Measurements from ENCODE around the gene ZNF888.

ZNF888 gene

GRCh38 chr19:52922841-52923777, at the start of gene ZNF888:
TSS of gene ZNF888 (minus strand) at chr19:52923428. CDS start at chr19:52917873, 5,555 bp downstream.
- Histone ChIP-seq H3K4me1 (ENCODE audit: control insufficient read depth in 1 of 2, insufficient read depth in 2 of 2, low read length in 2 of 2) (peaks cover 0 to 19% of the 10 kb centered on the region in 2 donors), H3K27me3 (ENCODE audit: control insufficient read depth in 1 of 2, insufficient read depth in 2 of 2, low read length in 2 of 2) (no peaks in the 10 kb centered on the region), H3K9me3 (ENCODE audit: control insufficient read depth in 1 of 2, low read length in 2 of 2) (no peaks in the 10 kb centered on the region), H3K9ac (ENCODE audit: low read depth in 1 of 2, low read length in 2 of 2) (peak within 1 kb of the TSS; percentile 89 to 96), H3K36me3 (ENCODE audit: control insufficient read depth in 1 of 2, insufficient read depth in 2 of 2, low read length in 2 of 2) (peaks cover 0 to 6% of the 10 kb centered on the region in 2 donors), H3K4me3 (ENCODE audit: low read depth in 1 of 2, low read length in 2 of 2) (peak within 1 kb of the TSS; percentile 84 to 98), H3K27ac (ENCODE audit: low read depth, low read length) (peak within 1 kb of the TSS; percentile 79)

- Histone ChIP-seq H3K4me3 (ENCODE audit: low read depth in 1 of 2, low read length in 2 of 2) (no peak overlapping the region), H3K9me3 (ENCODE audit: control insufficient read depth in 1 of 2, low read length in 2 of 2) (peaks cover 16 to 24% of the 10 kb centered on the region in 2 donors), H3K36me3 (ENCODE audit: control insufficient read depth in 1 of 2, insufficient read depth in 2 of 2, low read length in 2 of 2) (peaks cover 0 to 5% of the 10 kb centered on the region in 2 donors), H3K4me1 (ENCODE audit: control insufficient read depth in 1 of 2, insufficient read depth in 2 of 2, low read length in 2 of 2) (peaks cover 4 to 5% of the 10 kb centered on the region in 2 donors), H3K9ac (ENCODE audit: low read depth in 1 of 2, low read length in 2 of 2) (no peak overlapping the region), H3K27me3 (ENCODE audit: control insufficient read depth in 1 of 2, insufficient read depth in 2 of 2, low read length in 2 of 2) (no peaks in the 10 kb centered on the region), H3K27ac (ENCODE audit: low read depth, low read length) (no peak overlapping the region)
Observed at GRCh38 chr19:52967772-52968171, 44.5 kb upstream of the ZNF888 start.

GRCh38 chr19:52963247-52963618, 40.0 kb upstream of the ZNF888 start:
- H3K4me3 ChIP-seq (ENCODE audit: low read depth in 1 of 2, low read length in 2 of 2): peak overlapping the region; percentile 74 to 87
- H3K27me3 ChIP-seq (ENCODE audit: control insufficient read depth in 1 of 2, insufficient read depth in 2 of 2, low read length in 2 of 2): no peaks in the 10 kb centered on the region
- H3K4me1 ChIP-seq (ENCODE audit: control insufficient read depth in 1 of 2, insufficient read depth in 2 of 2, low read length in 2 of 2): peaks cover 9 to 15% of the 10 kb centered on the region in 2 donors
- peaks cover 18 to 47% of the 10 kb centered on the region in 2 donors for H3K9me3 ChIP-seq (ENCODE audit: control insufficient read depth in 1 of 2, low read length in 2 of 2)
- H3K36me3 ChIP-seq (ENCODE audit: control insufficient read depth in 1 of 2, insufficient read depth in 2 of 2, low read length in 2 of 2): peaks cover 12 to 13% of the 10 kb centered on the region in 2 donors
- H3K27ac ChIP-seq (ENCODE audit: low read depth, low read length): peak overlapping the region; percentile 5
- peak overlapping the region; percentile 73 to 77 for H3K9ac ChIP-seq (ENCODE audit: low read depth in 1 of 2, low read length in 2 of 2)

GRCh38 chr19:52962394-52963246, 39.4 kb upstream of the ZNF888 start, which contains the start of gene ZNF816:
TSS of gene ZNF816 (minus strand) at chr19:52962881. CDS start at chr19:52956089, 6,792 bp downstream.
- peak within 1 kb of the TSS; percentile 77 to 79 for H3K9ac ChIP-seq (ENCODE audit: low read depth in 1 of 2, low read length in 2 of 2)
- H3K27me3 ChIP-seq (ENCODE audit: control insufficient read depth in 1 of 2, insufficient read depth in 2 of 2, low read length in 2 of 2): no peaks in the 10 kb centered on the region
- peaks cover 12 to 19% of the 10 kb centered on the region in 2 donors for H3K36me3 ChIP-seq (ENCODE audit: control insufficient read depth in 1 of 2, insufficient read depth in 2 of 2, low read length in 2 of 2)
- peak within 1 kb of the TSS; percentile 5 for H3K27ac ChIP-seq (ENCODE audit: low read depth, low read length)
- H3K4me1 ChIP-seq (ENCODE audit: control insufficient read depth in 1 of 2, insufficient read depth in 2 of 2, low read length in 2 of 2): peaks cover 9 to 15% of the 10 kb centered on the region in 2 donors
- peak within 1 kb of the TSS; percentile 87 to 91 for H3K4me3 ChIP-seq (ENCODE audit: low read depth in 1 of 2, low read length in 2 of 2)
- H3K9me3 ChIP-seq (ENCODE audit: control insufficient read depth in 1 of 2, low read length in 2 of 2): peaks cover 24 to 49% of the 10 kb centered on the region in 2 donors

- H3K4me3 ChIP-seq (ENCODE audit: low read depth in 1 of 2, low read length in 2 of 2): peak overlapping the region; percentile 87 to 91
- peak overlapping the region; percentile 54 to 79 for H3K9ac ChIP-seq (ENCODE audit: low read depth in 1 of 2, low read length in 2 of 2)
- H3K9me3 ChIP-seq (ENCODE audit: control insufficient read depth in 1 of 2, low read length in 2 of 2): peaks cover 25 to 48% of the 10 kb centered on the region in 2 donors
- no peak overlapping the region for H3K27ac ChIP-seq (ENCODE audit: low read depth, low read length)
- peaks cover 9 to 15% of the 10 kb centered on the region in 2 donors for H3K4me1 ChIP-seq (ENCODE audit: control insufficient read depth in 1 of 2, insufficient read depth in 2 of 2, low read length in 2 of 2)
- peaks cover 12 to 23% of the 10 kb centered on the region in 2 donors for H3K36me3 ChIP-seq (ENCODE audit: control insufficient read depth in 1 of 2, insufficient read depth in 2 of 2, low read length in 2 of 2)
- no peaks in the 10 kb centered on the region for H3K27me3 ChIP-seq (ENCODE audit: control insufficient read depth in 1 of 2, insufficient read depth in 2 of 2, low read length in 2 of 2)
Observed at GRCh38 chr19:52961981-52962380, 38.8 kb upstream of the ZNF888 start.

- H3K27me3 ChIP-seq (ENCODE audit: control insufficient read depth in 1 of 2, insufficient read depth in 2 of 2, low read length in 2 of 2): no peaks in the 10 kb centered on the region
- peaks cover 40 to 57% of the 10 kb centered on the region in 2 donors for H3K9me3 ChIP-seq (ENCODE audit: control insufficient read depth in 1 of 2, low read length in 2 of 2)
- H3K4me3 ChIP-seq (ENCODE audit: low read depth in 1 of 2, low read length in 2 of 2): peak overlapping the region in 1 of 2 donors; percentile 36
- H3K9ac ChIP-seq (ENCODE audit: low read depth in 1 of 2, low read length in 2 of 2): no peak overlapping the region
- H3K36me3 ChIP-seq (ENCODE audit: control insufficient read depth in 1 of 2, insufficient read depth in 2 of 2, low read length in 2 of 2): peaks cover 19 to 44% of the 10 kb centered on the region in 2 donors
- peaks cover 9 to 15% of the 10 kb centered on the region in 2 donors for H3K4me1 ChIP-seq (ENCODE audit: control insufficient read depth in 1 of 2, insufficient read depth in 2 of 2, low read length in 2 of 2)
- no peak overlapping the region for H3K27ac ChIP-seq (ENCODE audit: low read depth, low read length)
Observed at GRCh38 chr19:52959613-52960295, 36.5 kb upstream of the ZNF888 start.

- no peak overlapping the region for H3K9ac ChIP-seq (ENCODE audit: low read depth in 1 of 2, low read length in 2 of 2)
- H3K9me3 ChIP-seq (ENCODE audit: control insufficient read depth in 1 of 2, low read length in 2 of 2): peaks cover 48 to 71% of the 10 kb centered on the region in 2 donors
- H3K27ac ChIP-seq (ENCODE audit: low read depth, low read length): no peak overlapping the region
- peaks cover 29 to 61% of the 10 kb centered on the region in 2 donors for H3K36me3 ChIP-seq (ENCODE audit: control insufficient read depth in 1 of 2, insufficient read depth in 2 of 2, low read length in 2 of 2)
- H3K27me3 ChIP-seq (ENCODE audit: control insufficient read depth in 1 of 2, insufficient read depth in 2 of 2, low read length in 2 of 2): no peaks in the 10 kb centered on the region
- H3K4me1 ChIP-seq (ENCODE audit: control insufficient read depth in 1 of 2, insufficient read depth in 2 of 2, low read length in 2 of 2): peaks cover 5 to 10% of the 10 kb centered on the region in 2 donors
- H3K4me3 ChIP-seq (ENCODE audit: low read depth in 1 of 2, low read length in 2 of 2): no peak overlapping the region
Observed at GRCh38 chr19:52957591-52957990, 34.4 kb upstream of the ZNF888 start.

GRCh38 chr19:52956917-52957316, 33.7 kb upstream of the ZNF888 start:
- H3K9me3 ChIP-seq (ENCODE audit: control insufficient read depth in 1 of 2, low read length in 2 of 2): peaks cover 54 to 78% of the 10 kb centered on the region in 2 donors
- no peaks in the 10 kb centered on the region for H3K27me3 ChIP-seq (ENCODE audit: control insufficient read depth in 1 of 2, insufficient read depth in 2 of 2, low read length in 2 of 2)
- peaks cover 35 to 68% of the 10 kb centered on the region in 2 donors for H3K36me3 ChIP-seq (ENCODE audit: control insufficient read depth in 1 of 2, insufficient read depth in 2 of 2, low read length in 2 of 2)
- H3K4me1 ChIP-seq (ENCODE audit: control insufficient read depth in 1 of 2, insufficient read depth in 2 of 2, low read length in 2 of 2): peaks cover 3 to 7% of the 10 kb centered on the region in 2 donors
- H3K27ac ChIP-seq (ENCODE audit: low read depth, low read length): no peak overlapping the region
- peak overlapping the region in 1 of 2 donors; percentile 3 for H3K4me3 ChIP-seq (ENCODE audit: low read depth in 1 of 2, low read length in 2 of 2)
- H3K9ac ChIP-seq (ENCODE audit: low read depth in 1 of 2, low read length in 2 of 2): no peak overlapping the region

- Histone ChIP-seq H3K4me3 (ENCODE audit: low read depth in 1 of 2, low read length in 2 of 2) (no peak overlapping the region), H3K36me3 (ENCODE audit: control insufficient read depth in 1 of 2, insufficient read depth in 2 of 2, low read length in 2 of 2) (peaks cover 33 to 39% of the 10 kb centered on the region in 2 donors), H3K9ac (ENCODE audit: low read depth in 1 of 2, low read length in 2 of 2) (no peak overlapping the region), H3K4me1 (ENCODE audit: control insufficient read depth in 1 of 2, insufficient read depth in 2 of 2, low read length in 2 of 2) (no peaks in the 10 kb centered on the region), H3K9me3 (ENCODE audit: control insufficient read depth in 1 of 2, low read length in 2 of 2) (peaks cover 54 to 74% of the 10 kb centered on the region in 2 donors), H3K27ac (ENCODE audit: low read depth, low read length) (no peak overlapping the region), H3K27me3 (ENCODE audit: control insufficient read depth in 1 of 2, insufficient read depth in 2 of 2, low read length in 2 of 2) (no peaks in the 10 kb centered on the region)
Observed at GRCh38 chr19:52949422-52949821, 26.2 kb upstream of the ZNF888 start.
